Measurements from ENCODE around the gene FERMT2.

FERMT2 gene

DNA sequence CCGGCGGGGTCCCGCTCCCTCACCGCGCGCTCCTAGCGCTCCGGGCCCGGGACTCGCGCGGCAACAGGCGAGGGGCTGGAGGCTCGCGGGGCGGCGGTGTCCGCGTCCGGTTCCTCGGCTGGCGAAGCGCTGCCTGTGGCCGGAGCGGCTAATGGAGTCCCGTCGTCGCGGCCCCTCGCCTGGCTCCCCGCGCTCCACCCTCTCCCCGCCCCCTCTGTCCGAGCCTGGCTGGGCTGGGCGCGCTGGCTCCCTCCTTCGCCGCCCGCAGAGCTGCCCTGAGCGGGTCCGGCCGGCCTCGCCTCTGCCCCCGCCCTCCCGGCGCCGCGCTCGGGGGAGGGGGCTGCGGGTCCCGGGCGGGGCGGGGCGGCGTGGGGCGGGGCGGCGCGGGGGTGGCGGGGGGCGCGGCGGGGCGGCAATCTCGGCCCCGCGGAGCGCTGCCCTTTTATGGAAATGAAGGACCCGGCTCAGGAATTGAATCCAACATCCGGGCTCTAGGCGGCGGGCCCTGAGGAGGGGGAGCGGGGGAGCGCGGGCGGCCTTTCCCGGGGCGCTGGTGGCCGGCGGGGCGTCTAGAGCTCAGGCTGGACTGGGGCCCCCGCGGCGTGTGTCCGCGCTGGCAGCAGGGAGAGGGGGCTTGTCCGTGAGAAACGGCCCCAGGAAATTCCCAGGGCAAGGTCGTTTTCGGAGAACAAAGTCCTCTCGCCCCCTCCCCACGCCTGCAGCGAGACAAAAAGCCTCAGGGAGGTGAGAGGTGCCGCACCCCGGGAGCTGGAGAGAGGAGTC, at the start of gene FERMT2:
Gene FERMT2, minus strand, starts transcription at position 153 of the 783 bp plus-strand sequence. CDS start 482 bp downstream, outside the sequence.
- peak; percentile 21 to 98 (median 86) for DNase-seq

DNA sequence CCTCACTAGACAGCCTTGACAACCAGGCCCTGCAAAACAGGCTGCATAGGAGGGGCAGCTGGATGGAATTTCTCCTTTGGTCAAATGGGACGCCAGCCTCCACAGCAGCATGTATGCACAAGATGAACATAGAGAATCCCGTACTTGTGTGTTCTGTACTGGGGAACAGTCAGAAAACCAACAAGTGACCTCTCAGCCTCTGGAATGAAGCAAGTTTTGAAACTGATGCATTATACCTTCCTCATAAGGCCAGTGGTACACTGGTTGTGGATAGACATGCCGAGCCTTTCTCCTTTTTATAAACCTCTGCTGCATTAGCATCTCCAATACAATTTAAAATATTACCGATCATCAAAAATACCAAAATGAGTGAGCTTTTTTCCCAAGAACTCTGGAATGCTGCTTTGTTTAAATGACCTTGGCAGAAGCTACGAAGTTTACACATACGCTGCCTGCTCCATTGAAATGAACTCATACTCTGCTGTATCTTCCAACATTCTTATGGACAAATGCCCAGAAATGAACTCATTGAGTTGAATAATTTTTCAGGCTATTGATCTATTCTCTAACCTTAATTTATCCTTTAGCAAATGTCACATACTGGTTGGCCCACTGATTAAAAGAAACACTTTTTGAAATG, 47.6 kb upstream of the FERMT2 start:
- no peak for DNase-seq

GRCh38 chr14:52996493-52996892, 45.6 kb upstream of the FERMT2 start:
- no peak for DNase-seq

DNA sequence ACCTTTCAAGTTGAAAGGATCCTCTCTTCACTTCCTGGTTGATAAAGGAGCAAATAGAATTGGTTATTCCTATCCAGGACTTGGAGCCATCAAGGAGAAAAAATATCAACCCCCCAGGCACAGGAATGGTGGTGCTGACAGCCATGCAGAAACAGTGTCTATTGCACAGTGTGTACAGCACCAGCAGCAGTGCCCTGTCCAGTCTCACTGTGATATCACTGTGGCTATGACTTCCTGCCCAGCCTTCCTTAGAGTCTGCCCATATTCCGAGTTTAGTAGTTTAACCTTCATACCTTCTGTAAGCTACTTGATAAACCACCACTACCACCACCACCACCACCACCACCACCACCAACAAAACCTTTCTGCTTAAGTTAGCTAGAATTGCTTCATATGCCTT, 45.1 kb upstream of the FERMT2 start:
- no peak for DNase-seq

GRCh38 chr14:52992236-52992870, 41.5 kb upstream of the FERMT2 start:
- no peak for DNase-seq

DNA sequence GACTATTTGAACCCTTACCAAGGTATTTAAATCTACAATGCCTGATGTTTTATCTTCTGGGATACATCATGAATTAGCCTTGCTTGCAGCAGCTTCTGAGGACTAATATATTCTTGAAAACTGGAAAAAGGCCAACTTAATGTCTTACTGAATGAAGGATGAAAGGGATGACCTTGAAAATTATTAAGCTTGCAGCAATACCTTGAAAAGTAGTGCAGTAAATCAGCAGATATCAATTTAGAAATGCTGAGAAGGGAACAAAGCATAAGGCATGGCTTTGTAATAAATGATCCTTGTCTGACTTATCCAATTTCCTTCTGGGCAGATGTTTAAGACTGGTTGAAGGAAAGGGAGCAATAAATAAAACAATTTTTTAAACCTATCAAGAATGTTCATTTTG, 37.3 kb upstream of the FERMT2 start:
- no peak for DNase-seq

DNA sequence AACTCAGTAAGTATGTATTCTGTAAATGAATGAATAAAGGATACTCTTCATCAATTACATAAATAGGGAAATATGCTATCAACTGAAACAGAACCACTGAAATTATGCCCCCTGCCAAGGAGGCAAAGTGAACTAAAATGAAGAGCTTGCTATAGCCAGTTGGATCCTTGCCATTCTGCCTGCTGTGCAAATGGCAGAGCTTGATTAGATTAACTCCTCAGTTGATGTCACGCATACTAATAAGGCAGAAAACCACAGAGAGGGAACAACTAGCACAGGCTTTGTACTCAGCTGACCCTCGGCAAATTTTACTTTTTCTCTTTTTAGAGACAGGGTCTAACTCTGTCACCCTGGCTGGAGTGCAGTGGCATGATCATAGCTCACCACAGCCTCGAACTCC, 36.7 kb upstream of the FERMT2 start:
- DNase-seq, result no peak

- no peak for DNase-seq
Measured at GRCh38 chr14:52987042-52987441, 36.2 kb upstream of the FERMT2 start.

DNA sequence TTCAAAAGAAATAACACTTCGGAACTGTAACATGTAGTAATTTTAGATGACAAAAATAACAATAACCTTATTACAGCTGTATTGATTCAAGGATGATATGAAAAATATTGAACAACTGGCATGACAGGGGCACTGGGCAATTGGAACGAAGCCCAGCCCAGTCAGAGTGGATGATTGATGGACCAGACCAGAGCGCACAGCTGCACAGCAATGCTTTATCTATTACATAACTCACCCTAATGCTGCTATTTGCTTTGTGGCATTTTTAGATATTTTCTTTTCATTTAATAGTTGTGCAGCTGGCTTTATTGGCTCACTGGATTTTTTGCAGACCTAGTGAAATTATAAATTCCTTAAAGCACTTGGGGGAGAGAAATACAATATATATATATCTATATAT, 26.9 kb upstream of the FERMT2 start:
- no peak for DNase-seq

- DNase-seq, result no peak
Measured at GRCh38 chr14:52974406-52974805, 23.6 kb upstream of the FERMT2 start.

DNA sequence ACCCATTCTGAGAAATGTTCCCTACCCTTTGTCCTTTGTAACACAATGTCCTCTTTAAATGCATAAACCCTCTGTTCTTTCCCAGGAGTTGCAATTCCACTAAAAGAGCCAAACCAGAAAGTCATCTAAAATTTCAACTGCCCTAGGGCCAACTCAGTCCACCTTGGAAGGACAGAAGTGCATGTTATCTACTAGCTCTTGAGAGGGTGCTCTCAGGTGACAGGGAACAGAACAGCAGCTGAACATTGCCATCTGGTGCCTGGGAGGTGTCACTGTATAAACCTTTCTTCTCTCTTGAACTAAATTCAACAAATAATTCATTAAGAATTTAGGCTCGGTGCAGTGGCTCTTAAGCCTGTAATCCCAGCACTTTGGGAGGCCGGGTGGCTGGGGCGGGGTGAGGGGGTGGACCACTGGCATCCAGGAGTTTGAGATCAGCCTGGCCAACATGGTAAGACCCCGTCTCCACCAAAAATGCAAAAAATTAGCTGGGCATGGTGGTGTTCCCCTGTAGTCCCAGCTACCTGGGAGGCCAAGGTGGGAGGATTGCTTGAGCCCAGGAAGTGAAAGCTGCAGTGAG, 10.3 kb upstream of the FERMT2 start:
- peak in 14 of 58 donors; percentile 3 to 37 (median 12) for DNase-seq

- DNase-seq, result no peak
Measured at GRCh38 chr14:52960627-52961026, 9.8 kb upstream of the FERMT2 start.

- DNase-seq, result no peak
Measured at GRCh38 chr14:52954346-52955214, 3.7 kb upstream of the FERMT2 start.

DNA sequence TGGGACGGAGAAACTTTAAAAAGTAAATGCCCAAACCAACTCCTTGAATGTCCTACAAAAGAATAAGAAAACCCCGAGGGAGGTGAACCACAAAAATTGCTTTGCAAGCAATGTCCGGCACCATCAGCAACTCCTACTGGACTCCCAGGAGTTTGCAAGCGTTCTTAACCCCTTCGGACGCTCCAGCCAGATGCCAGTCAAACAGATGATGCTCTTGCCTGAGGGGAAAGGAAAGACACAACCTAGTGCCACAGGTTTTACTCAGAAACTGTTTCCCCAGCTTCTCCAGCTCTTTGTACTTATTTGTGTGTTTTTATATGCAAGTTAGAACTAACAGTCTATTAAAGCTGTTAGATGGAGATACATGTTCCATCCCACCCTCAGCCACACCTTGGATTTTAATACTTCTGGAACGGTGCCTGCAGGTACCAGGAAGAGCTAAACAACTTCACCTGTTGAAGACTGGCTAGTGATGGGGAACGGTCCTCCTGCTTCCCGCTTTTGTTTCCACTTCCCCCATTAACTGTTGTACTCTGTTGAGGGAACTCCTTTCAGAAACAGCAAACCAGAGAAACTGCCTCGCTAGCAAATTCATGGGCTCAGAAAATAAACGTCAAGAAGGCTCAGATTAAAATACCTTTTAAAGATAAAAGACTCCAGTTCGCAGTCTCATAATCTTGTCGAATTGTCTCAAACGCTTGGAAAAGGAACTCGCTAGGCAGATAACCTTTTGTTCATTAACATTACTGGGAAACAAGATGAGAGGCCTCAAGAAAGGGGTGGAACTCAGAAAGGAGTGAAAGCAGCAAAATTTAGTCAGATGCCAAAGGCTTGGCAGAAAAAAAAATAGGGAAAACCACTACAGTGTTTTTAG, 1.1 kb upstream of the FERMT2 start:
- peak in 35 of 58 donors; percentile 6 to 83 (median 56) for DNase-seq

DNA sequence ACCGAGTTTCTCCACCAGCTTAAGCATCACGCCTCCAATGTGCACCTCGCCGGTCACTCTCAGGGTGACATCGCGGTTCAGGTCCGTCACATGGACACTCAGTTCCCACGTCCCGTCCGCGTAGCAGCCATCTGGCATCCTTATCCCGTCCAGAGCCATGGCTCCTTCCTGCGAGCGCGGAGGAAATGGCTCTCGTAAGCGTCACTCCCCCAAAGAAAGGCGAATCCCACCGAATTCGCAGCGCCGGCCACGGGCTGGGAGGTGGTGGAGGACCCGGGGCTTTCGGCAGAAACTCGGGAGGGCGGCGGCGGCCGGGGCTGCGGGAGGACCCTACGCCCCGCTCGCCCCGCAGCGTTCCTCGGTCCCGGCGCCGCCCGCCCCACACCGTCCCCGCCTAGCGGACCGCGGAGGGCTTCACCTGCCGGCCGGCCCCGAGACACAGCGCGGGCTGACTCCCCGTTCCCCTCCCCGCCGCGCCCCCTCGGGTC, 396 bp downstream of the FERMT2 start:
- DNase-seq, result peak in 51 of 58 donors; percentile 3 to 65 (median 39)

DNA sequence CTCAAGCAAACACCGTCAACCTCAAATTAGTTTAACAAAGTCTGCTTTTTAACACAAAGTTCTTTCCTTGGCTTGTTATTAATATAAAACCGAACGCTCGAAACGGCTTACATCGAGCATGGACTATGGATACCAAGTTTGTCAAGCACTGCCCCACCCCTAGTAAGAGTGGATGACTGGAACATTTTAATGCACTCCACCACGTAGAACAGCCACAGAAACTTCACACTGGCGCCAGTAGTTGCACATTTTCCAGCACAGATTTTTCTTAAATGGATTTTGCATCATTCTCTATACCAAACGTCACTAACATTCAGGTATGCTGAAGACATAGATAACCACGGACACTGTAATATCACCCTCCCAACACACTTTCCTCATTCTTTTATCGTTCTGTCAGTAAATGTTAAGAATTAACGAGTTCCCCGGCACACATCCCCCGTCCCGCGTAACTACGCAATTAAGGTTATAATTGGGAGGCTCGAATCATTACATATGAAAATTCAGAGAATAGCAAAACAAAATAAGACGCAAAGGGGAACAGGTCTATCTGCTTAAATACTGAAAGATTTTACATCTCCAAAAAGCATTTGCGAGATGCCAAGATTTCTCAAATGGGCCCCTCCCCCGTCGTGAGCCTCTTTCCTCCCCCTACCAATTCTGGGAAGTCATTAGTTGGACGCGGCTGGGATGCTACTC, 990 bp downstream of the FERMT2 start:
- peak in 14 of 58 donors; percentile 4 to 38 (median 18) for DNase-seq

DNA sequence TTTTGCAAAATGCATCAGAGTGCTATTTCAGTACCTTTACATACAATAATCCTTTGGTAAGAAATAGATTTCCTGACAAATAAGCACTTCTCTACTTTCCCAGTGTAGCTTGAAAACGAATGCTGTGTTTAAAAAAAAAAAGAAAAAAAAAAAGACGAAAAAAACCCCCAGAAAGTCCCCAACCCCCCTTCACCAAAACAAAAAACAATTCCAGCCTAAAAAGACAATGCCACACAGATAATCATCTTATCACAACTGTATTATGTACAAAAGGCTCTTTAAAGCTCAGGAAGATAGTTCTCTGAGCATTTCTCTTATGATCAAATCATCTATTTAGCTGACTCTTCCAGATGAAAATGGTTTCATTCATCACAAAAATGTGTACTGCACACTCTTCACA, 1.6 kb downstream of the FERMT2 start:
- DNase-seq, result no peak

- DNase-seq, result no peak
Measured at GRCh38 chr14:52948836-52949235, 2.0 kb downstream of the FERMT2 start.

DNA sequence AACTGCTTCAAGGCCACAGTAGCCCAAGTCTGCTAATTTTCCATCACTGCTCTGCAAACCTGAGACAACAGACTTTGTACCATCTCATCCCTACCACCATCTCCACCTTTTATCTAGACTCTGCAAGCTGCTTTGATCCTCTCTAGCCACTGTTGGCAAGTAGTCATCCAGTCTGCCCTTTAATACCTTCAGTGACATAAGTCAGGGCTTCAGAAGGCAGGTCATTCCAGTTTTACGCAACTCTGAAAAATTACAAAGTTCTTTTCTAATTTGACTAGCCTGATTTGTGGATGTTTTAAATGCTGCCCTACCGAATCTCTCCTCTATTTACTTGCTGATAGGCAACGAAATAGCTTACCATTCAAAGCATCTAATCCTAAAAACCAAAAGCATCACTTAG, 2.8 kb downstream of the FERMT2 start:
- no peak for DNase-seq
